ENCODE measurements around the gene GLOD4. TPM values are rescaled to one million over a fixed set of nuclear protein-coding genes. Genes with fewer than 3 reads are reported as not detected.

Gene GLOD4
- total and polyA plus RNA-seq, 8 donors, result 46.5 to 105 (median 93.2) TPM

DNA sequence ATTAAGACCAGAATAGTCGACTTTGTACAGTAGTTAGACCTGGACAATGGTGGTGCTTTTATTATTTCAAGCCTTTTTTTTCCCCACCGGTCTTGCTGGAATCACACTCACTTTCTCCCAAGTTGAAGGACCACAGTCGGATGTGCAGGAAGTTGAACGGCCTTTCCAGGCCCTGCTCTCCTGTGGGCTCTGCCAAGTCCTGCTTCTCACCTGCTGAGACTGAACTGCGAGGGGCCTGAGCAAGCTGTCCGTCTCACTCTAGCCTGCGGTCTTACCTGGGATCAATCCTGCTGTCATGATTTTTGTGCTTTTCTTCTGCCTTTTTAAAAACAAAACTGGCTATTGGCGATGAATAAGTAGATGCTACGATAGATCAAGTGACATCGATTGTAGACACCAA, 48.3 kb downstream of the GLOD4 start:
- Histone ChIP-seq H3K4me3 (peak overlapping the region in 1 of 2 donors; percentile 72), H3K9me3 (no peaks in the 10 kb centered on the region), H3K27me3 (peaks cover 0 to 24% of the 10 kb centered on the region in 2 donors), H3K27ac (no peak overlapping the region), H3K4me1 (peaks cover 0 to 21% of the 10 kb centered on the region in 2 donors), H3K36me3 (peaks cover 0 to 10% of the 10 kb centered on the region in 2 donors)
- no peak for TF ChIP-seq CTCF (IDR thresholded peaks at IDR 0.05)
- ATAC-seq, result no peak
- no peak for DNase-seq
- intact Hi-C loops (cut with DNase I), result no loop called here

- Histone ChIP-seq H3K27me3 (peaks cover 0 to 24% of the 10 kb centered on the region in 2 donors), H3K36me3 (peaks cover 0 to 4% of the 10 kb centered on the region in 2 donors), H3K4me3 (peak overlapping the region; percentile 72 to 80), H3K4me1 (peaks cover 0 to 21% of the 10 kb centered on the region in 2 donors), H3K27ac (peak overlapping the region; percentile 71 to 75), H3K9me3 (no peaks in the 10 kb centered on the region)
- TF ChIP-seq CTCF (IDR thresholded peaks at IDR 0.05), result no peak
- DNase-seq (peak; percentile 30 to 86 (median 37)), ATAC-seq (peak; percentile 55)
- intact Hi-C loops (cut with DNase I), result no loop called here
These were observed 49.0 kb downstream of the GLOD4 start for GRCh38 chr17:732902-733720.

- DNase-seq, result peak; percentile 56 to 92 (median 78)
- no peaks in the 10 kb centered on the region for H3K9me3 ChIP-seq
- H3K4me1 ChIP-seq, result peaks cover 0 to 21% of the 10 kb centered on the region in 2 donors
- peak within 1 kb of the TSS; percentile 71 to 75 for H3K27ac ChIP-seq
- intact Hi-C loops (cut with DNase I), result no loop called here
- peak within 1 kb of the TSS; percentile 72 to 80 for H3K4me3 ChIP-seq
- ATAC-seq, result peak; percentile 84
- no peaks in the 10 kb centered on the region for H3K36me3 ChIP-seq
- peaks cover 0 to 24% of the 10 kb centered on the region in 2 donors for H3K27me3 ChIP-seq
- TF ChIP-seq CTCF (IDR thresholded peaks at IDR 0.05), result no peak
These were observed 49.8 kb downstream of the GLOD4 start, which contains the start of gene TLCD3A for GRCh38 chr17:732067-732901. TLCD3A (plus strand) TSS chr17:732596; CDS start chr17:732648, 52 bp downstream.

- ATAC-seq, result peak; percentile 33
- no peaks in the 10 kb centered on the region for H3K36me3 ChIP-seq
- TF ChIP-seq CTCF (IDR thresholded peaks at IDR 0.05), result no peak
- H3K4me3 ChIP-seq, result peak overlapping the region; percentile 68 to 72
- intact Hi-C loops (cut with DNase I), result no loop called here
- peak overlapping the region; percentile 33 to 58 for H3K27ac ChIP-seq
- no peak for DNase-seq
- peaks cover 0 to 24% of the 10 kb centered on the region in 2 donors for H3K27me3 ChIP-seq
- no peaks in the 10 kb centered on the region for H3K9me3 ChIP-seq
- peaks cover 0 to 22% of the 10 kb centered on the region in 2 donors for H3K4me1 ChIP-seq
These were observed 50.4 kb downstream of the GLOD4 start for GRCh38 chr17:731644-732066.

Data from left lung (tissue), 10 donors.